Right lobe of liver (tissue), 4 donors: Measurements from ENCODE around the gene ADH1B.

ENCODE experiments used
- CTCF ChIP-seq, 4 donors: fragments of 200-600 bp in 3 of 4; fragments of 450-650 bp in 1 of 4; IDR thresholded peaks; one replicate each; pipeline versions ENCODE4 v1.5.1 to v1.8.0; 2016 to 2022; ENCODE audit warnings: antibody characterized with exemption in 4 of 4, mild to moderate bottlenecking in 2 of 4
- POLR2A ChIP-seq: fragments of 450-650 bp; IDR thresholded peaks from one replicate; pipeline ENCODE4 v1.6.1; 2017; ENCODE audit warnings: antibody characterized with exemption, mild to moderate bottlenecking
- donor health status: DM: no; HTN: no; CAD: no.
- donor health status: DM: no; HTN: no; CAD: no.
- donor health status: DM: no; HTN: yes; CAD: no.

GRCh38 chr4:99366491-99366890, 45.3 kb upstream of the ADH1B start:
- TF ChIP-seq CTCF (IDR thresholded peaks at IDR 0.05) = no peak
- TF ChIP-seq POLR2A = no peak
